MM.1S (cell line): ENCODE data around the gene TCF3.
A peak's percentile ranks its signal among the peaks of the same experiment; 100 is the strongest.

Source experiments
- DNase-seq: peaks from one replicate; pipeline ENCODE4 v3.0.0-alpha.2; 2015
- H2AFZ ChIP-seq: fragments of 300-600 bp; sonication (generic); 2 replicates; pipeline ENCODE4 v1.6.0; 2016; ENCODE audit warnings: antibody characterized with exemption, low read length
- H3F3A ChIP-seq: fragments of 300-600 bp; sonication (generic); 2 replicates; pipeline ENCODE4 v1.6.1; 2016; ENCODE audit warnings: mild to moderate bottlenecking, antibody characterized with exemption, low read length, moderate library complexity, mixed read lengths; ENCODE audit not compliant: insufficient read depth
- H3K27ac ChIP-seq: fragments of 300-600 bp; sonication (generic); 2 replicates; pipeline ENCODE4 v1.5.1; 2016; ENCODE audit warnings: mild to moderate bottlenecking, low read length
- H3K27me3 ChIP-seq: fragments of 300-600 bp; sonication (generic); replicated peaks from 2 replicates; pipeline ENCODE4 v1.6.0; 2016; ENCODE audit warnings: low read length; ENCODE audit not compliant: insufficient read depth
- H3K36me3 ChIP-seq: fragments of 300-600 bp; sonication (generic); replicated peaks from 2 replicates; pipeline ENCODE4 v1.6.1; 2016; ENCODE audit warnings: mild to moderate bottlenecking, low read length, mixed read lengths; ENCODE audit not compliant: insufficient read depth
- H3K4me1 ChIP-seq: fragments of 300-600 bp; sonication (generic); 2 replicates; pipeline ENCODE4 v1.6.1; 2016; ENCODE audit warnings: low read length, mixed read lengths
- H3K4me2 ChIP-seq: fragments of 300-600 bp; sonication (generic); 2 replicates; pipeline ENCODE4 v1.6.0; 2016; ENCODE audit warnings: low read depth, low read length
- H3K4me3 ChIP-seq: fragments of 300-600 bp; sonication (generic); 2 replicates; pipeline ENCODE4 v1.5.1; 2016; ENCODE audit warnings: low read length, mixed read lengths
- H3K79me2 ChIP-seq: fragments of 300-600 bp; sonication (generic); 2 replicates; pipeline ENCODE4 v1.6.1; 2016; ENCODE audit warnings: mixed run types, low read length, mixed read lengths
- H3K9ac ChIP-seq: fragments of 300-600 bp; sonication (generic); 2 replicates; pipeline ENCODE4 v1.6.1; 2016; ENCODE audit warnings: low read length, mixed read lengths
- H3K9me2 ChIP-seq: fragments of 300-600 bp; sonication (generic); replicated peaks from 2 replicates; pipeline ENCODE4 v1.6.1; 2016; ENCODE audit warnings: mild to moderate bottlenecking, low read length, mixed read lengths; ENCODE audit not compliant: insufficient read depth
- H3K9me3 ChIP-seq: fragments of 300-600 bp; sonication (generic); replicated peaks from 2 replicates; pipeline ENCODE4 v1.6.1; 2016; ENCODE audit warnings: mild to moderate bottlenecking, low read length, mixed read lengths; ENCODE audit not compliant: insufficient read depth
- H4K20me1 ChIP-seq: fragments of 300-600 bp; sonication (generic); 2 replicates; pipeline ENCODE4 v1.6.1; 2016; ENCODE audit warnings: mild to moderate bottlenecking, low read length, moderate library complexity, mixed read lengths; ENCODE audit not compliant: insufficient read depth
- CTCF ChIP-seq: fragments of 300-600 bp; sonication (generic); IDR thresholded peaks from 2 replicates; pipeline ENCODE4 v1.5.1; 2016; ENCODE audit warnings: antibody characterized with exemption, low read length, mixed read lengths
- EZH2 ChIP-seq: fragments of 300-600 bp; sonication (generic); optimal IDR thresholded peaks from 2 replicates; pipeline ENCODE3; 2017; ENCODE audit warnings: low read depth, mild to moderate bottlenecking, antibody characterized with exemption, low read length, mixed read lengths
- EZH2phosphoT487 ChIP-seq: fragments of 300-600 bp; sonication (generic); IDR thresholded peaks from 2 replicates; pipeline ENCODE4 v1.6.1; 2018; ENCODE audit warnings: antibody characterized with exemption, low read length

TCF3 gene

GRCh38 chr19:1676351-1677266, 24.2 kb upstream of the TCF3 start:
- DNase-seq, result no peak
- H3K9me2 ChIP-seq, result no peaks in the 10 kb centered on the region
- H3K9me3 ChIP-seq, result no peaks in the 10 kb centered on the region
- H3K4me2 ChIP-seq, result no peak overlapping the region
- 0 out of 2 replicates have a peak, but pooled peaks cover 3% of the 10 kb centered on the region for H3K4me1 ChIP-seq
- H3F3A ChIP-seq, result no peaks in the 10 kb centered on the region
- no peak overlapping the region for H3K27ac ChIP-seq
- no peak overlapping the region for H3K4me3 ChIP-seq
- H3K9ac ChIP-seq, result no peak overlapping the region
- no peaks in the 10 kb centered on the region for H4K20me1 ChIP-seq
- H3K27me3 ChIP-seq, result peaks cover 87% of the 10 kb centered on the region
- H3K36me3 ChIP-seq, result no peaks in the 10 kb centered on the region
- H2AFZ ChIP-seq, result no peak overlapping the region
- H3K79me2 ChIP-seq, result no peaks in the 10 kb centered on the region
- TF ChIP-seq EZH2 (no peak), EZH2phosphoT487 (no peak), CTCF (no peak)

GRCh38 chr19:1675633-1676350, 23.4 kb upstream of the TCF3 start:
- H3K4me3 ChIP-seq, result no peak overlapping the region
- H3K9ac ChIP-seq, result no peak overlapping the region
- peaks cover 8% of the 10 kb centered on the region; the same call in 1 of the 2 replicates for H3K4me1 ChIP-seq
- H3K9me2 ChIP-seq, result no peaks in the 10 kb centered on the region
- no peaks in the 10 kb centered on the region for H3K79me2 ChIP-seq
- no peaks in the 10 kb centered on the region for H3K9me3 ChIP-seq
- peaks cover 80% of the 10 kb centered on the region for H3K27me3 ChIP-seq
- H3K4me2 ChIP-seq, result no peak overlapping the region
- peaks cover 7% of the 10 kb centered on the region for H3F3A ChIP-seq
- no peak overlapping the region for H2AFZ ChIP-seq
- TF ChIP-seq EZH2 (no peak), EZH2phosphoT487 (peak; percentile 44), CTCF (no peak)
- H3K36me3 ChIP-seq, result no peaks in the 10 kb centered on the region
- H3K27ac ChIP-seq, result no peak overlapping the region
- DNase-seq, result no peak
- no peaks in the 10 kb centered on the region for H4K20me1 ChIP-seq

GRCh38 chr19:1674293-1674679, 21.9 kb upstream of the TCF3 start:
- no peak overlapping the region for H3K4me3 ChIP-seq
- H3K9ac ChIP-seq, result no peak overlapping the region
- H3K36me3 ChIP-seq, result no peaks in the 10 kb centered on the region
- no peaks in the 10 kb centered on the region for H4K20me1 ChIP-seq
- peaks cover 8% of the 10 kb centered on the region; the same call in 1 of the 2 replicates for H3K4me1 ChIP-seq
- H3K9me3 ChIP-seq, result no peaks in the 10 kb centered on the region
- H3F3A ChIP-seq, result peaks cover 7% of the 10 kb centered on the region
- peaks cover 65% of the 10 kb centered on the region for H3K27me3 ChIP-seq
- no peak overlapping the region for H3K4me2 ChIP-seq
- TF ChIP-seq CTCF (no peak), EZH2phosphoT487 (no peak), EZH2 (no peak)
- H3K9me2 ChIP-seq, result no peaks in the 10 kb centered on the region
- H2AFZ ChIP-seq, result no peak overlapping the region
- no peak overlapping the region for H3K27ac ChIP-seq
- no peaks in the 10 kb centered on the region for H3K79me2 ChIP-seq
- no peak for DNase-seq
